Measurements from ENCODE around the gene SDR42E2.

DNA sequence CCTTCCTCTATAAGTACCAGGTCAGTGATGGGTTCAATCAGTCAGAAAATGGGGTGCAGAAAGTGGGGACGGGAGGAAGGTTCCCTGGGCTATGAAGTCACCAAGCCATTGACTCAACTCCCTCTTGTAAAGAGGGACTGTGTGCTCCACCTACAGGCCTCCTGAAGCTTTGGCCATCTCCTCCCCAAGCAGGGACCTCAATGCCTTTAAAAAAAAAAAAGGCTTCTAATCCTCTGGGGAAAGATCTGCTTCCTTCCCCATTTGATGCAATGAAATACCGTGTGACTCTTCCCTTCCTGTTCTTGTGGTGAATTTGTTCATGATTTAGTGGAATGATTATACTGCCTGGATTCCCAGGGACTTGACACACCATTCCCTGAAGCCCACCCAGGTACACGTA is 39.2 kb upstream of the SDR42E2 start:
- no peak for TF ChIP-seq CTCF (IDR thresholded peaks at IDR 0.05; ENCODE audit: insufficient read depth, low read length, poor library complexity, severe bottlenecking)
- TF ChIP-seq EZH2phosphoT487 (conservative IDR thresholded peaks at IDR 0.05; ENCODE audit: low read length): no peak

All from SU-DHL-6 (cell line).